HG02588 (cell line): ENCODE measurements around the gene GSTA4.
A peak's percentile ranks its signal among the peaks of the same experiment; 100 is the strongest.
"Not testable (repeated sequence)": the region's sequence is repeated elsewhere in the genome, so short reads cannot be mapped to it uniquely, and the experiment has no call there.

ENCODE experiments used
- ATAC-seq: cut with Tn5 transposase; IDR thresholded peaks from one replicate; pipeline ENCODE4 v1.9.1; 2021; ENCODE audit warnings: mild to moderate bottlenecking, moderate library complexity; ENCODE audit not compliant: unreplicated experiment

The GSTA4 gene

DNA sequence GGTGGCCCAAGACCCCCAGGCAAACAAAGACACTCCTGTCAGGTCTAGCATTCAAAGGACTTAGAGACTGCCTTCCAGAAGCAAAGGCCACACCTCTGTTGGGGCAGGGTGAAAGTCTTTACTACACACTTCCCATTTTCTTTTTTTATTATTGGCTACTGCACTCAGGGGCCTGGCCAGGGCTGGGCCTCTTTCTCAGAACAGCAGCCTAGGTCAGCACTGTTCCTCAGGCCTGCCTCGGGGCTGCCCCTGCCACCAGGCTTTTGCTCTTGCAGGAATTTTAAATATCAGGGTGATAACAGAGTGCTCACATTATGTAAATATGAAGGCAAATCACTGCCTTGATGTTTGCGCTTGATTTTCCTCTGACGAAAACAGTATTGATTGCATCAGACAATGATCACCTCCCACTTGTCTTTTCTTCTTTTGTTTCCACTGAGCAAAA is 18.5 kb downstream of the GSTA4 start:
- peak; percentile 88 for ATAC-seq

DNA sequence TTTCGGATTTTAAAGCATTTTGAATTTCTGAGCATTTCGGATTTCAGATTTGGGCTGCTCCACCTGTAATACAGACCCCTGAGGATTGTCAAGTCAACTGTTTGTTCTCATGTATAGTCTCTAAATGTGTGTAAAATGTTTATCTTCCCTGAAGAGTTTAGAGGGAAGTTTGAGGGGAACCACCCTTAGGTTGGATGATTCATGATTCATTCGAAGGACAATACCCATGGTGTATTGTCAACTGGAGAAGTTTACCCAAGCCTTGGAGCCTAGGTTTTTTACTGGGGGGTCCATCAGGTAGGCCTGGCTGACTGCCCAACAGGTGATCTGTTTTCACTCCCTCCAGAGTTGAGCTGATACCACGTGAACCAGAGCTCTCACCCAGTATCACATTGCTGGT is 18.9 kb downstream of the GSTA4 start:
- peak; percentile 12 for ATAC-seq

DNA sequence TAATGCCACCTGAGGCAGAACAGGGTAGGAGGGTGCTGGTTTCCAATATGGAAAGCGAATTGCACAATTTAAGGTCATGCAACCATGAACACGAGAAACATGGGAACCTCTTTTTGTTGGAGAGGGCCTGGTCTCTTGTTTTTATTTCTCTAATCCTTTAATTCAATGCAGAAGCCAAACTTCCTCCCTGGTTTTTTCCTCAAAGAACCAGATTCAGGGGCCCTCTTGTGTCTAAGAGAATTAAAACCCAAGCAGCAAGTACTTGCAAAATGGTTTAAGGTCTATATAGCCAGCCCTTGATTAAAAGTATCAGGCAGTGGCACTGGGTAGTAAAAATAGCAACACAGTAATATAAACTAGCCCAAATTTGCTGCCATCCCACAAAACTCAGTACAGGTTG is 19.5 kb downstream of the GSTA4 start:
- no peak for ATAC-seq

DNA sequence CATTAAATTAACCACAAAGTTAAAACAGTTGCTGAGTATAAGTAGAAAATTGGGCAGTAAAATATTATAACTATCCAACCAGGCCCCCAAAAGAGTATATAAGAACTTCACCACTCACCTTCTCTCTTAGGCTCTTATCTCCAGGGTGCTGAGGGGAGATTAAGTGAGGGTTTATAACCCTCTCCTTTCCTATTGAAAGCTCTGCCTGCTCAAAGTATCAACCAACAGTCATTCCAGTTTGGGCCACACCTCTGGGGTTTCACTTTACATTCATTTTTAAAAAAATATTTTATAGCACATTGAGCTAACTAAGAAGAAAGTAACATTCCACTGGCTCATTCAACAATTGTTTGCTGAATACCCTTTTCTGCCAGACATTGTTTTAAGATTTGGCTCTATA is 22.1 kb downstream of the GSTA4 start:
- ATAC-seq: no peak

DNA sequence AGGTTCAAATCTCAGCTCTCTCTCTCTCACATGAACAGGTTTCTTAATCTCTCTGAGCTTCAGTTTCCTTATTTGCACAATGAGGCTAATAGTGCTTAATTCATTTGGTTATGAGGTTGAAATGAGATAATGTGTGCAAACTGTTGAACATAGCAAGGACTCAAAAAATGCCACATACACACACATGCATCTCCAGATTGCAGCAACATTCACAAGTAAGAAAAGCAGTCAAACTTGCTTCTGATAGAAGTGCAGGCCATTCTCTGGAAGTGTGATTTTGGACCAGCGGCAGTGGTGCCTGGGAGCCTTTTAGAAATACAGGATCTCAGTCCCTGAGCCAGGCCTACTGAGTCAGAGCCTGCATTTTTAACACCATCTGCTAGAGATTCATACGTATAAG is 25.7 kb downstream of the GSTA4 start:
- no peak for ATAC-seq

DNA sequence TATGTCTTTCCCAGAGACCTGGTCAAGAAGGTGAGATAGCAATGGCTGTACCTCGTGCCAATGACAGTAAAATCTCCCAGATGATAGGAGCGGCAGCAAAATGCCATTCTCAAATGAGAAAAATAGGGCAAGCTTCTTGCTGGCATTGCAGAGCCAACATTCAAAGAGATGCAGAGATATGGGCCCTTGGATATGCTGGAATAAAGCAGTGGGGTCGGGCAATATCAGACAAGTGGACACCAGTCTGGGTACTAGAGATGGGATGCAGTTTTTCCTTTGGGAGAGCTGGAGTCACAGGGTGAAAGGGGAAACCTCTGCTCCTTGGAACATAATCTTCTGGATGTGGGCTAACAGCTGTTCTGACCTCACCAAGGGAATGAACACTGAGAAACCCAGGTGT is 29.0 kb downstream of the GSTA4 start:
- ATAC-seq: no peak

DNA sequence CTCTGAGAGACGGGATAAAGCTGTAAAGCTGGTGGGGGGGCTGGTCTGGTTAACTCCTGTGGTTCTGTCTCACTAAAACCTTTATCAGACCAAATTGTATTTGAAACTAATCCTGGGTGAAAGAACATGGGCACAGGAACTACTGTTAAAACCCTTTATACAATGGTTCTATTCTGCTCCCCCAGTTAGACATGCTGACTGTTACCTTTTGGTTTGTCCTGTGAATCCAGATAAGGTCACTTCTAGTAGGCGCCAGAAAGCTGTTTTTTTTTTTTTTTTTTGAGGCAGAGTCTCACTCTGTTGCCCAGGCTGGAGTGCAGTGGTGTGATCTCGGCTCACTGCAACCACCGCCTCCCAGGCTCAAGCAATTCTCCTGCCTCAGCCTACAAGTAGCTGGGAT is 29.7 kb downstream of the GSTA4 start:
- ATAC-seq: no peak

DNA sequence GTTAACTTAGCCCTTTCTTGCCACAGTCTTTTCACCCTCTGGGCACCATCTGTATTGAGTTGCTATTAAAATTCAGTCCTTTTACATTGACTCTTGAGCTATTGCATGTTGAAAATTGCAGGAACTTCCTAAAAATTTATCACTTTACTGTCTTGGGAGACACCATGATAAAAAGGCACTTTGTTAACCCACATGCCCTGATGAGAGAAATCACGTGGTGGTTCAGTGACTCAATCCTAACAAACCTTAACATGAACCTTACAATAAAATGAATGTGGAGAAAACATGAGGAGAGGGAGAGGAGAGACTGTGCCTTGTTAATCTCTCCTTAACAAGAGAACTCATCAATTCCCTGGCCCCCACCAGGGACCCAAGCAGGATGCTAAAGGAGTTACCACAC is 30.8 kb downstream of the GSTA4 start:
- ATAC-seq: no peak

DNA sequence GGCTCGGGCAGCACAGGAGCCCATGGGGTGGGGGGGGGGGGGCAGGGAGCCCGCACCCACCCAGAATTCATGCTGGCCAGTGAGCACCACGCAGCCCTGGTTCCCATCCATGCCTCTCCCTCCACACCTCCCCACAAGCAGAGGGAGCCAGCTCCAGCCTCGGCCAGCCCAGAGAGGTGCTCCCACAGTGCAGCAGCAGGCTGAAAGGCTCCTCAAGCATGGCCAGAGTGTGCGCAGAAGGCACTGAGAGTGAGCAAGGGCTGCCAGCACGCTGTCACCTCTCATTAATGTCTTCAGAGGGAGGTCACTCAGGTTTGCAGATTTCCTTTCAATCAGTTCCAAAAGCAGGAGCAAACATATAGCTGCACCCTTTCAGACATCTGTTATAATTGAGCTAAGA is 32.4 kb downstream of the GSTA4 start:
- ATAC-seq: no peak

DNA sequence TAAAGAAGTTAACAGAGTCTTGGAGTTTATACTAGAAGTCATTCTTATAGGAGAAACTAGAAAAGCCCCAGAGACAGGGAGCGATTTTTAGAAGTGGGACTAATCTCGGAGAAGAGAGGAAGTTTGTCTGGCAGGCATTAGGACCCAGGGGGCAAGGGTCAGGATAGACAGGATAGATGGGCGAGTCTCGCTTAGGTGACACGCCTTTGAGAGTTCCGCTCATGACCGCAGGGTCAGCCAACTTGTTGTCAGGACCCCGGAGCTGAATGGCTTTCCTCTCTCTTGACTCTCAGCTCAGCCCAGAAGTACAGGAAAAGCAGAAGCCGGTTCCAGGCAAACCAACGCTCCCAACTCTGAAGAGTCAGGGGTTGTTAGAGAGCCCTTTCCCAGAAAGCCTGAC is 34.1 kb downstream of the GSTA4 start:
- not testable (repeated sequence) for ATAC-seq

DNA sequence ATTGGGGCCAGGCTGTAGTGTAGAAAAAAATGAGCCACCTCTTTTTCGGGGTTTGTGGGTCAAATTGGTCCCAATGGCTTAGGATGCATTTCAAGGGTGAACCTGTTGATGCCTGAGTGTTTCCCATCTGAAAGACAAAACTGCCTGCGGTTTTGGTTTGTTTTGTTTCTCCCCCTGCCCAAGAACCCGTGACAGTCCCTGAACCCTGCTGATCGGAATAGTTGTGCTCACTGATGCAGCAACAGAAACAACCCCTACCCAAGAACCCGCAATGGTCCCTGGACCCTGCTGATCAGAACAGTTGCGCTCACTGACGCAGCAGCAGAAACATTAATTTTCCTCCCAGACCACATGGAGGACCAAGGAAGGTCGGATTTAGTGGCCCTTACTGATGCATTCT is 34.9 kb downstream of the GSTA4 start:
- ATAC-seq: not testable (repeated sequence)

DNA sequence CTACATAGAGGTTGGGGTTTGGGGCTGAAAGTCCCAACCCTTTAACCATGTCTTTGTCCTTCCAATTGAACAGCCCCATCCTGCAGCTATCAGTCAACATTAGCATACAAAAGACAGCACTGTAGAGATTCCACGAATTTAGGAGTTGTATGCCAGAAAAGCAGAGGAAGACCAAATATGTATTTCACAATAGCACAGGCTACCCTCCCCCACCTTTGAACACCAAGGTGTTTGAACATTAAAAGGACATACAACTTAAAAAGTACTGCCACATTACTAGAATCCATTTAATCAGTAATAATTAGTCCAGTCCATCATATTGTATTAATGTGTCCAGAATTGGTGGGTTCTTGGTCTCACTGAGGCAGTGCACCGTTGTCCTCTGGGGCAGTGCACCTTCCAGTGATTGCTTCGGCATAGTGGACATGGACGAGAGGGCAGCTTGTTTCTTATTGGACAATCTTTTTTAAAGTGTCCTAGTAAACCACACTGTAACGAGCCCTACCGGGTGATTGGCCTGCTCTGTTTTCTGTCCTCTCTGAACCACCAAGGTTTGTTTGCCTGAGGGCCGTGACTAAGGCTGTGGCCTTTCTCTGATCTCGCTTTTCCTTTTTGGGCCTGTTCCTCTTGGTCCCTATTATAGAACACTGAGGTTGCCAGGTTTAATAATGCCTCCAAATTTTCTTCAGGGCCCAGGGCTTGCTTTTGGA is 36.4 kb downstream of the GSTA4 start:
- ATAC-seq: no peak

DNA sequence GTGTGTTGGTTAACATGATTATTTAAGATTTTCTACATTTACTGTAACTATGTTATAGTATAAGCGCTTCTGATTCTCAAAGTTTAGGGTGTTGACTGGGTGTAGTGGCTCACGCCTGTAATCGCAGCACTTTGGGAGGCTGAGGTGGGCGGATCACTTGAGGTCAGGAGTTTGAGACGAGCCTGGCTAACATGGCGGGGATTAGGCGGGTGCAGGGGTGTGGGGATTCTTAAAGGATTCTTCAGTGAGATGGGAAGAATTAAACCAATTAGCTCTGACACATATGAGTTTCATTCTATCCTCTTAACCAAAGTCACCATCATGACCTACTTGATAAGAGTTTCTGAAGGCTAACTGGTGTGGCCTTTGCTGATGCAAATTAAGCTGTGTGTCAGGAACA is 39.2 kb downstream of the GSTA4 start:
- ATAC-seq: no peak

DNA sequence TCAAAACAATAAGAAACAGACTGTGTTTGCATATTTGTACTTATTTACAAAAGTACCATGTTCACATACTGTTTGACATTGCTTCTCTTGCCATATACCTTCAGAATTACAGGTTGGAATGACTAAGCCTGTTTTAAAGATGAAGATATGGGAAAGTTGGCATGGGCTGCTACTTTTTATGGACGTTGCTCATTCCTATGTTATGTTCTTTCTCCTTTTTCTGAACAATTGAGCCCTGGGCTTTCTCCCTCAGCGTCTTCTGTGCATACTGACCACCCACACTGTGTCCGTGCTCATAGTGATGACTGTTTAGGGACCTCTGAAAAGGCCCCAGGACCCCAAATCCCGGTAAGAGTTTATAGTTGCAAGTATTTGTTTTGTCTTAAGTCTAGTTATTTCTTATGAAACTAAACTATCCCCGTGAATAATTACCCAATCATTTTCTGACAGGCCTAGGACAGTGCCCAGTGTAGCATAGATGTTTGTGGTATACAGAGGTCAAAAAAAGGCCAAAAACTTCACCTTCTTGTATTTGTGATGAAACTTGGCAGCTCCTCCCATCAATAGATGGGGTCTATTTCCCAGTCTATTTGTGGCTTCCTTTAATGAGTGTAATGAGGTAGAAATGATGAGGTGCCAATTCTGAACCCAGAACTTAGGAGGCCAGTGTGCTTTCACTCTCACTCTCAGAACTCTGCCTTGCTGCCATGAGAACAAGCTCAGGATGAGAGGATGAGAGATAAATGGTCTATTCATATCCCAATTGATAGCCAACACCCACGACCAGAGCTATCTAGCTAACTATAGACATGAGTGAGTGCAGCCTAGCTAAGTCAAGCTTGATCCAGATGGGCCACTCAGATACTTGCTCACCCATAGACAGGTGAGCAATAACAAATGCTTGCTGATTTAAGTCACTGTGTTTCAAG is 40.9 kb downstream of the GSTA4 start:
- ATAC-seq: no peak

DNA sequence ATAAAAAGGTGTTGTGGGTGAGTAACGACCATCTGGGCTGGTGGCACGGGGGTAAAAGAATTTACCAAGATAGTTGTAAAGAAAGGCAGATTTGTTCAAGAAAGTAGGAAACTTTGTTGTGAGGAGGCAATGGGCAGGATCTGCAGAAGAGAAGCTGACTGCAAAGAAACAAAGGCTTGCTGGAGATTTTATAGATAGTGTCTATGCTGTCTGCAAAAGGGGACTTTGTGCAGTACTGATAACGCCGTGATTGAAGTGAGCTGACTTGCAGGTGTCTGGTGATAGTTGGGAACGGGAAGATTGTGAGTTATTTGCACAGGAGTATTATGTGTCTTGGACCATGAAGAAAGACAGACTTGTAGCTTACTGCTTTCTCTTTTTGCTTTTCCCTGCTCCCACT is 48.8 kb downstream of the GSTA4 start:
- ATAC-seq: no peak

DNA sequence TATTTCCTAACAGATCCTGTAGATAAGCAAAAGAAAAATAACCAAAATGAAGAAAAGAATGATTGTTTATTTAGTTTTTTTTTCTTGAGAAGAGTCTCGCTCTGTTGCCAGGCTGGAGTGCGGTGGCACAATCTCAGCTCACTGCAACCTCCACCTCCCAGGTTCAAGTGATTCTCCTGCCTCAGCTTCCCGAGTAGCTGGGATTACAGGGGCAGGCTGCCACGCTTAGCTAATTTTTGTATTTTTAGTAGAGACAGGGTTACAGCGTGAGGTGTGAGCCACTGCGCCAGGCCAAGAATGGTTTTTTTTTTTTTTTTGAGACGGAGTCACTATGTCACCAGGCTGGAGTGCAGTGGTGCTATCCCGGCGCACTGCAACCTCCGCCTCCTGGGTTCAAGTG is 52.3 kb downstream of the GSTA4 start:
- not testable (repeated sequence) for ATAC-seq

DNA sequence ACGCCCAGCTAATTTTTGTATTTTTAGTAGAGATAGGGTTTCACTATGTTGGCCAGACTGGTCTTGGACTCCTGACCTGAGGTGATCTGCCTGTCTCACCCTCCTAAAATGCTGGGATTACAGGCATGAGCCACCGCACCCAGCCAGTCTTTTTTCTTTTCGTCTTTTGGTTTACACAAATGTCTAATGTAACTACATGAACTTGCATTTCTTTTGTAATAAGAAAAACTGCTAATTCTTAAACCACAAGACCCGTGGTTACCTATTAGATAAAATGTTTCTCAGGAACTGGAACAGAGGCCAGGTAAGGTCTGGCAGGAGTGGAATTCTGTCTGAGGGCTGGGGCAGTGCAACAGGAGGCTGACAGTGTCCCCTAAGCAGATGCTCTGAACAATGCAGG is 52.9 kb downstream of the GSTA4 start:
- ATAC-seq: no peak

DNA sequence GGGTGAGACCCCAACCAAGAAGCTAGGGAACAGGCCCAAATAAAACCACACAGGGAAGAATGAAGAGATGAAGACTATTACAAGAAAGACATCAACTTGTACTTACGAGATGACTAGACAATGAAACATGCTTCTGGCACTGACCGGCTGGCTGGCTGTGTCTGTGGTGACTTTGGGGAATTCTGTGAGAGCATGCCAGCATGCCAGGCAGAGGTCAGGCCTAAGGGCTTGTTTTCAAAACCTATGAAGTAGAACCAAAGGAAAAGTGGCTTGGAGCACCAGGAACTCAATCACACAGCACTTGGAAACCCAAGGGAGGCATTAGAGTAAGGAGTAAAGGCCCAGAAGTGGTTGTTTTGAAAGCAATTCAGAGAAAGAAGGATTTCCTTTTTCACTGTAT is 57.2 kb downstream of the GSTA4 start:
- ATAC-seq: no peak

DNA sequence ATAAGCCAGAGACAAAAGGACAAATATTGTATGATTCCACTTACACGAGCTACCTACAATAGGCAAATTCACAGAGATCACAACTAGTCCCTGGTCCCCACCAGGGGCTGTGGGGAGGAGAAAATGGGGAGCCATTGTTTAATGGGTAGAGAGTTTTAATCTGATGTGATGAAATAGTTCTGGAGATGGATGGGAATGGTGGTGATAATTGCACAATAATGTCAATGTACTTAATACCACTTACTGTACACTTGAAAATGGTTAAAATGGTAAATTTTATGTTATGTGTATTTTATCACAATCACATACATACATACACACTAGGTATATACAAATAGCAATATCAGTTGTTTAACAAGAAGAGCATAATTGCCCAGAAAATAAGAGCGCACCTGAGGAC is 61.3 kb downstream of the GSTA4 start:
- ATAC-seq: no peak

DNA sequence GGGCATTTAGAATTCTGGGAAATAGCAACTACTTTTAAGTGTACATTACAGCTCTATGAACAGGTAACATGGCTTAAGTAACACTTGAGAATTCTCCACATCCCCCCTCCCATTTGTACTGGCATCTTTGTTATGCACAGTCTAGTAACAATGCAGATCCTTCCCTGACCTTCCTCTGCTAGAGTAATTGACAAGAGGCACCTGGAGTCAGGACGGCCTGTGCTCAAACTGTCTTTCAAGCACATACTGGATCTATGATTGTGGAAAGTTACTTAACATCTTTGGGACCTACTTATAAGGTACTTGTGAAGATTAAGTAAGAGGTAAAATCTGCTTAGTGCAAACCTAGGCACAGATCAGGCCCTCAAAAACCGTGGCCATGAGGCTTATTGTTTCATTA is 63.7 kb downstream of the GSTA4 start:
- ATAC-seq: no peak

DNA sequence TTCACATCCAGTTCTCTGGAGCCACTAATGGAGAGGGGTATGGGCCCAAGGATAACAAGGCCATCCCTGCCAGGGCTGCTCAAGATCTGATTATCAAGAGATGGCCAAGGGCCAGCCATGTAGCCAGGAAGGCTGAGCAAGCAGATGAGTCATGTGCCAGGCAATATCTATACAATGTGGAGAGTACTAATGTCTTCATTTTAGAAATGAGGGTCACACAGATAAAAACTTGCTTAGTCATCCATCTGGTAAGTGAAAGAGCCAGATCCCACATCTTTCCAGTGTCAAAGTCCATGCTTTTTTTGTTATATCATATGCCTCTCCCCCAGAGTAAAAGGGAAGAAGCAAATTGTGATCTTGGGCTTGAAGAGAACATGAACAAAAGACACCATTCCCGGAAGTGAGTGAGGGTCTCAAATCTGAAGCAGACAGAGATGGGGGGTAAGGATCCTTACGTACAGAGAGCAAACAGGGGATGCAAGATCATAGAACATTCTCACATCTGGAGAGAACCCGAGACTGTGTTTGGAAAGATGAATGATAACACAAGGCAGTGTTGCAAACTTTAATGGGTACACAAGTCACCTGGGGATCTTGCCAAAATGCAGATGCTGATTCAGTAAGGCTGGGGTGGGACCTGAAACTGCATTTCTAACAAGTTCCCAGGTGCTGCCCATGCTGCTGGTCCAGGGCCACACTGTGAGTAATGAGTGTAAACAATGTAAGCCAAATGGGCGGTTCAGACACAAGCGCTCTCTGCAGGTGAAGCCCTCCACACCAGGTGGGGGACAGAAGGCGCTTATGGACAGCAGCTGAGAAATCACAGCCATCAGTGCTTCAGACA is 65.5 kb downstream of the GSTA4 start:
- no peak for ATAC-seq
